ENCODE measurements around the gene HMCES. TPM values are rescaled to one million over a fixed set of nuclear protein-coding genes. Genes with fewer than 3 reads are reported as not detected.

The HMCES gene
- 35.2 TPM for total RNA-seq

GRCh38 chr3:129278439-129278965 is at the start of gene HMCES:
Gene HMCES (plus strand): TSS chr3:129278870. CDS start chr3:129279733, 863 bp downstream.

GRCh38 chr3:129249284-129250065 is 29.2 kb upstream of the HMCES start, which contains the start of gene COPG1:
Gene COPG1 (plus strand): TSS chr3:129249606. CDS start chr3:129249710, 104 bp downstream.

Other genes starting within 250 kb of the HMCES start
- 1.2 TPM for gene GP9, start 218.1 kb upstream of the HMCES start, total RNA-seq
- gene RAB43, start 157.1 kb upstream of the HMCES start, total RNA-seq, result 8.6 TPM
- 24.4 TPM for gene ISY1, start 117.8 kb upstream of the HMCES start, total RNA-seq
- 337 TPM for gene CNBP, start 95.0 kb upstream of the HMCES start, total RNA-seq
- gene COPG1, start 29.3 kb upstream of the HMCES start, total RNA-seq, result 122 TPM
- 0.44 TPM for gene EFCAB12, start 149.8 kb downstream of the HMCES start, total RNA-seq
- 30.8 TPM for gene MBD4, start 161.1 kb downstream of the HMCES start, total RNA-seq
- 52.5 TPM for gene IFT122, start 161.4 kb downstream of the HMCES start, total RNA-seq
- 3.0 TPM for gene RHO, start 249.8 kb downstream of the HMCES start, total RNA-seq

All from camera-type eye (tissue), 1 donor.